HG02973 (cell line): ENCODE data around the gene HPCAL4.

Experiments
- ATAC-seq: cut with Tn5 transposase; IDR thresholded peaks from one replicate; pipeline ENCODE4 v1.9.1; 2021; ENCODE audit warnings: moderate library complexity; ENCODE audit not compliant: unreplicated experiment

HPCAL4 gene

DNA sequence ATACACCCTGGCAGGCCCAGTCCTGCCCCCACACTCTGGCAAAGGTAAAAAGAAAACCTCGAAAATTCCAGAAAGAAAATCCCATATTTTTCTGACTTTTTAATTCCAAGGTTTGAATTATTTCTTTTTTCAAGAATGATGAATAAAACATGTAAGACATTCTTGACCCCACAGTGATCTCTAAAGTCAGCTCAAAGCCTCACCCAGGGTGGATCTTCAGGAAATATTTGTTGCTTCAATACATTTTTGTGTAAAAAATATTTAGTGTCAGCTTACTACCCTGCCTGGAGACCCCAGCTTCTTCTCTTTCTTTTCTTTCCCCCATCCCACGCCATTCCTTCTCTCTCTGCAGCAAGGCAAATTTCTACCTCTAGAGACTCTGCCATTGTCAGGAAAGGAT, 12.3 kb downstream of the HPCAL4 start:
- ATAC-seq = no peak

DNA sequence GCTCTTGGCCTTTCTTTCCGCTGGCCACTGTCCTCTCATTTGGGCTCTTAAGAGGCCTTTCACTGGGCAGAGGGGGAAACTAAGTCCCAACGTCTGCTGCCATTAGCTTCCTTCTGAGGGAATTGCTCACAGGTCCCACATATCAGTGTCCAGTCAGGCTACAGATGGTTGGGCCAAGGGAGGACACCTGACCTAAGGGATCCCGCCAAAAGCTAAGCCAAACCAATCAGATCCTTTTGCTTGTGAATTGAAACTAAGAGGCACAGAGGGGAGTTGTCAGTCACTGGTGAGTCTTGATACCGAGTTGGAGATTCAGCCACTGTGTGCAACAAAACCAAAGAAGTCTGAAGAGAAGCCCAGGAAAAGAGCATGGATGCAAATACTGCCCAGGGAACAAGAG, 13.6 kb downstream of the HPCAL4 start:
- ATAC-seq = no peak

DNA sequence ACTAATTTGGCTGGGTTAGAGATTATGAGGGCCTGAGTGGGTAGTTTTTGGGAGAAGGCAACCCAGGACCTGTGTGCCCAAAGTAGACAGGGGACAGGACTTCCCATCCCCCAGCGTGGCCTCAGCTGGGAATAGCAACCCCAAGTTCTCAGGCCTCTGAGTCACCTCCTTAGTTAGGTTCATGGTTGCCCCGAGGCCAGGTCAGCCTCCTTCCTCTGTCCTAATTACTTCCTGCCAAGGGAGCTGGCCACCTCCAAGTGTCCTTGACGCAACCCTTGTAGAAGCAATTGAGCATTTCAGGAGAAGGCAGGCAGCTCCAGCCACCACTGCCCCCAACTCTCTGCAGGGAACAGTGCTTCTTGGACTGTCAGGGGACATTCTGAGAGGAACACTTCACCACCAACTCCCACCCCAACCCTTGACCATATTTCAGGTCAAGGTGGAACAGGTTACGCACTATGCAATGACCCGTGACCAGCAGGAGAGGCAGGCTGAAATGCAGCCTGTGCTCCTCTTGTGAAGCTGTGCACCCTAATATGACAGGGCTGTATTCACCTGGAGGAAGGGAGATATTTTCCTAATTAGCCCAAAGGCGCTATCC, 14.2 kb downstream of the HPCAL4 start:
- ATAC-seq = no peak

DNA sequence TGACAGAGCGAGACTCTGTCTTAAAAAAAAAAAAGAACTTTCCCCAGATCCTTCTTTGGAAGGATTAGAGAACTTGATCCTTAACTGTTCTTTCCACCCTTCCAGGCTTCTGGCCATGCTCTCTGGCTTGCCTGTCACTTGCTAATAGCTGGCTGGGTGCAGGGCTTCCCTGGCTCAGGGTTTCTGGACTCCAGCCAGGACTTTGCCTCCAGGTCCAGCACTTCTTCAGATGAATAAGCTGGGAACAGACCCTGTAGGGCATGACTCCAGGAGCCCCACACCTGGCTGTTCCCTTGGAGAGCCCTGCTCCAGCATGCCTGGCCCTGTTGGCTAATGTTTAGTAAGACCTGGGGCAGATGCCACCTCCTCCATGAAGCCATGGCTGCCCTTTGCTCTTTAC, 16.0 kb downstream of the HPCAL4 start:
- no peak for ATAC-seq

DNA sequence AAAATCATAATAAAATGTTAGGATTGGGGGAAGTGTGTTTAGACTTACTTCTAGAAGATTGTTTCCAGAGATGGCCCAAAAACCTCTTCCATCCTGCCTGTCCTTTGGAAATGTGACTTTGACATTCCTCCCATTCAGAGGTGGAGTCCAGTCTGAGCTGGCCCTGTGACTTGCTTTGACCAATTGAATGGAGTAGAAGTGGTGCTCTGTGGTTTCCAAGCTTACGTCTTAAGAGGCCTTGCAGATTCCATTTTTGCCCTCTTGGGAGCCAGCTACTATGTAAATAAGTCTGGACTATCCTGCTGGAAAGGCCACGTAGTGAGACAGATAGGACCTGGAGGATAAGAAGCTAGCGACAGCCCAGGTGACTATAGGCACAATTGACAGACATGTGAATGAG, 18.0 kb downstream of the HPCAL4 start:
- ATAC-seq = no peak

GRCh38 chr1:39672551-39672947, 18.7 kb downstream of the HPCAL4 start:
- ATAC-seq = no peak

DNA sequence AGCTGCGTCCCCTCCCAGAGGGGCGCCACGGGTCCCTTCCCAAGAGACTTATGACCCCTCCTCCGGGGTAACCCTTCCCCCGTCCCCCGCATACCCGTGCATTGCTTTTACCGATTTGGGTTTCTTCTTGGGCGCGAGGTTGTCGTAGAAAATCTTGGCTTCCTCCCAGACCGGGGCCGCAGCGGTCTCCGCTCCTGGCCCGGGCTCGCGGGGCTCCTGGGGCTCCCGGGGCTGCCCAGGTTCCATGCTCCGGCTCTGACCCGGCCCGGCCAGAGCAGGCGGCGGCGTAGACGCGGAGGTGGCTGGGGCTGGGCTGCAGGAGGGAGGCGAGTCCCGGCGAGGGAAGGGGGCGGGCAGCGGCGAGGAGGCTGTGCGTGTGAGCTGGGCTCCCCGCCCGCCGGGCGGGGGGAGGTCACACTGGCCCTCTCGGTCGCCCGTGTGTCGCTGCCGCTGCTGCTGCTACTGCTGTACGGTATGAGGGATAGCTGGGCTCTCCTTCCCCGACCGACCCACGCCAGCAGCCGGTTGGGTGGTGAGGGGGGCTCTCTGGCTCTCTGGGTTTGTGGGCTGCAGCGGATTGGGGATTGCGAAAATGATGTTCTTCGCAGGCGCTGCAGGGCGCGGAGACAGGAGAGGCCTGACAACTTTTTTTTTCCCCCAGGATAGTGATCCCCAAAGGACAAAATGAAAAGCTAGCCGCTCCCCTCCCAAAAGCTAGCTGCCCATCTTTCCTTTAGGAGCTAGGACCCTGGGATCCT, 19.3 kb downstream of the HPCAL4 start, which contains the start of gene NT5C1A:
TSS of gene NT5C1A (minus strand) at position 315 of the 758 bp plus-strand sequence. CDS start at position 246, 69 bp downstream.
- ATAC-seq = no peak

- ATAC-seq = no peak
Measured at GRCh38 chr1:39671433-39671792, 19.8 kb downstream of the HPCAL4 start.

- ATAC-seq = no peak
Measured at GRCh38 chr1:39670689-39671088, 20.5 kb downstream of the HPCAL4 start.

DNA sequence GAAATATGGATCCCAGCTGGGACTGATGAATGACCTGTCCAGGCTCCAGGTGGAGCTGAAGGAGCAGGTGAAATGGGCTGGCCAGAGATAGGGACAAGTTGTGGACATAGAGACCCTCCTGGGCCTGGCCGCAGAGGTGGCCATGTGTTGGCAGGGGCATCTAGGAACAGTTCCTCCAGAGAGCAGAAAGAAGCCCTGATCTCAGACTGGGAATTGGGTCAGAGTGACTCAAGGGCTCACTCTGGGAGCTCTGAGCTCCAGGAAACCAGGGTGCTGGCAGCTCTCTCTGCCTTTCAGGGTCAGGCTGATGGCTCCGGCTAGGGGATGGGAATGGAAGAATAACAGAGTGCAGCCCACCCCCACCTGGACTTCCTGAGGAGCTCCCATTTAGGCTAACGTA, 22.3 kb downstream of the HPCAL4 start:
- no peak for ATAC-seq

DNA sequence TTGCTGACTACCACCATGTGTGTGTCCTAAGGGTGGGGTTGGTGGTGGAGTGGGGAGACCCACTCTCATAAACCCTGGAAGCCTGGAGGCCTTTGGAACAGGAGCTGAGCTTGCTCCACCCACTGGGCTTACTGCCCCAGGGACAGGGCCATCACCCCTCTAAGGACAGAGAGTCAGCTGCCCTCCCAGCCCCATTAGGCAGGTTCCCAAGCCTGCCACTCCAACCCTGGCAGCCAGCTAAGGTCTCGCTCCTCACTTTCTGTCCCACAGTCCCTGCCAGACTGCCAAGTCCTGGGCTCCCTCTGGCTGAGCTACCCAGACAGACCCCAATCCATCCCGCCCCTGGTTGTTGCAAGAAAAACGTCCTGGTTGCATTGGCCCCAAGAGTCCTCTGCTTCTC, 23.1 kb downstream of the HPCAL4 start:
- no peak for ATAC-seq

- peak; percentile 81 for ATAC-seq
Measured at GRCh38 chr1:39666772-39667171, 24.5 kb downstream of the HPCAL4 start.

GRCh38 chr1:39663559-39663958, 27.7 kb downstream of the HPCAL4 start:
- ATAC-seq = no peak

DNA sequence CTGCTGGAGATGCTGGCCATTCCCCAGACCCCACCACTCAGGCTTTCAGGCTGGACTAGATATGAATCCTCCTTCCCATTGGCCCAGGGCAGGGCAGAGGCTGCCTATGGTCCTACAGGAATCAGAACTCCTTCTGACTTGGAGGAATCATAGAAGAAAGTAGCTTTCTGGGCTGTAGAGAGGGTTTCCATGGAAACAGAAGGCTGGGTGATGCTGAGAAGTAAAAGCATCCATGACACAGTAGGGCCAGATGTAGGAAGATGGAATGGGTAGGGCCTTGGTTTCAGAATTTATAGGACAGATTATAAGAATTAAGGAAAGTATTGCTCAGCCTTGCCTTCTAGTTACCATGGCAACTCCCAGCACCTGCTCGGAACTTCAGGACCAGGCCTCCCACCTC, 28.4 kb downstream of the HPCAL4 start:
- ATAC-seq = no peak

DNA sequence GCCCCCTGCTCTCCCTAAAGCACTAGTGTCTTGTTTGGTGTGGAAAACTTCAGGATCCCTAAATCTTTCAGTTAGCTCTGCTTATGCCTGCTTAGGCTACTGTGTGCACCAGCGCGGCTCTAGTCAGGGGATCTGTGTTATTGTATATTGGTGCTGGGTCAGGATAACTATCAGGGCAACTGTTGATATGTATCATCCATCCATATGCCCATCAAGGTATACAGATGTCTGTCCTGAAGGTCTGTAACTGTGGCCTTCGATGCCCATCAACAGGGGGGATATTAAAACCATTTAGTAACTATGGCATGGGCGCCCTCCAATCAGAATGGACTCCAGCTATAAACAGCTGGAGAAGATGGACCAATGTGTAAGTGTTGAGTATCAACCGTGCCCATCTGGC, 31.7 kb downstream of the HPCAL4 start:
- no peak for ATAC-seq

DNA sequence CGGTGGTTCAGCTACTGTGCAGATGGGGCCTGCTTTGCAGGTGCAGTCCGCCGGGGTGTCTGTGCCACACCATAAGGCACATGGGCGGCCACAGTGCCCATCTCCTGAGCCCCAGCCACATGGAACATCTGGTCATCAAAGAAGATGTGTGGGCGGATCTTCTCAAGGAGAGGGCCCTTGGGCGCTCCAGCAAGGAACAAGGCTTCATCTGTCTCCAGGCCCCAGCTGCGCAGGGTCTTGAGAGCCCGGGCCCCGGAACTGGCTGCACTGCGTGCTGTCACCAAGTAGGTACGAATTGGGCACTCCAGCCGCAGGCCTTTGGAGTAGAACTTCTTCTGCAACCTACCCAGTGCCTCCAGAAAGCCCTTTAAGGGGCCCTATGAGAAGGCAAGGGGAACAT, 32.1 kb downstream of the HPCAL4 start:
- no peak for ATAC-seq

DNA sequence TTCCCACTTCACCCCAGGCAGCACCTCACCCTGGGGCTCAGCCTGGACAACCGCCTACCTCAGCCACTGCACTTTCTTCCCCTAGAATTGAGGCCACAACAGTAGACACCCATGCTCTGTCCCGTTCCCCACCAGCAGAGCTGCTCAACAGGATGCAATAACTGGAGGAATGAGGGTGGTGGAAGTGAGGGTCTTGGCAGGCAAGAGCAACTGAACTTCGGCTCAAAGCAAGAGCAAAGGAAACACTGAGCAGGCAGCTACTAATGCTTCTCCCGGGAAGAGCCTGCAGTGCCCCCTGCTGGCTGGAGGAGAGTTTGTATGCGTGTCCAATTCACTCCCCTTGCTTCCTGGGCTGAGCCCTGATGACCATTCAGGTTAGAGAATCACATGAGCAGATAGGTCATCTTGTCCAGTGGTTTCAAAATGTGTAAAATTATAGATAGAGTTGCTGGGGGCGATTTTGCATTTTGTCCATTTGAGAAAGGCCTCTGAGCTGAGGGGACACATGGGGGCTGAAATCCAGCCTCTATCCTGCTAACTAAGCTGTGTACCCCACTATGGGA, 33.2 kb downstream of the HPCAL4 start:
- ATAC-seq = peak; percentile 47

DNA sequence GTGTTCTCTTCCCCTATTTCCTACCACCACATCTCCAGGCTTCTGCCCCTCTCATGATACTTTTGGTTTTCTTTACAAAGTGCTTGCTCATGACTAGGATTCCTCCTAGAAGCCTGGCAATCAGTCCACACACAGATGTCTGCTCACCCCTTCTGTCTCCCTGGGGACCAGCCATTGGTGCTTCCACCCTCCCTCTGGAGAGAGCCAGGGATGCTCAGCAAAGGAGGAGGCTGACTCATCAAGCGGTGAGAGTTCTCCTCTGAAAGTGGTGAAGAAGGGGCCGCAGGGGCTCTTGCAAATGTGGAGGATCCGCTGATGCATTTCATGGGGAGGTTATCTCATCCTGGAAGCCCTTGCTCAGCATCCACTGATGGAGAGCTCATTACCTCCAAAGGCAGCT, 33.8 kb downstream of the HPCAL4 start:
- ATAC-seq = no peak

DNA sequence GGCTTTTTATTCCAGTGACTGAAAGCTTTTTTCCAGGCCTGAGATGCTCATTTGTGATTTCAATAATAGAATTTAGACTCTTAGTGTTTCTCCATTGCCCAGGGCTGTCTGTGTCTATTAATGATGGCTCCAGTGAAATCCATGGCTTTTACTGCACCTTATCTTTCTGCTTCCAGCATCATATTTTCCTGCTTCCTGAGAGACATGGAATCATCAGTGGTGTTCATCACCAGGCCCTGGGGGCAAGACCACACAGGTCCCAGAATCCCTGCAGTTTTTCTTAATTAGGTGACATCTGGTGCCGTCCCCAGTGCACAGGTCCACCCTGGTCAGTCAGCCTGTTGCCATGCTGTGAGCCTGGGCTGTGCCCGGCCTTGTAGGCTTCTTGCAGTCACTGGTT, 34.8 kb downstream of the HPCAL4 start:
- no peak for ATAC-seq

- ATAC-seq = no peak
Measured at GRCh38 chr1:39655578-39656268, 35.5 kb downstream of the HPCAL4 start.

DNA sequence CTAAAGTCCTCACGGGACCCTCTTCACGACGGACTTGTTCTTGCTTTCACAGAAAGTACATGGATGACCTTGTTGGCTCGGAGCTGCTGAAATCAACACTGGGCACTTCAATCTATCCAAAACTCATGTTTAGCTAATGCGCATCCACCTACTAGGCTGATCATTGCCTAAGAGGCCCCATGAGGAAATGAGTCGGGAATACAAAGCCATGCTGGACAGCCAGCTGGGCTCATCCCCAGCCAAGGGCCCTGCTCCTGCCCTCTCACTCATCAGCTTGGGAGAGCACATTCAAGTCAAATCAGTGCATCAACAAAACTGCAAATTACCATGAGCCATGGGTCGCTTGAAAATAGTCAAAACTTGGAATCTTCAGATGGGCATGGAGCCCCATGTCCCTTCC, 36.9 kb downstream of the HPCAL4 start:
- ATAC-seq = no peak

- no peak for ATAC-seq
Measured at GRCh38 chr1:39653546-39654031, 37.6 kb downstream of the HPCAL4 start.
